Endometrium (tissue), 2 donors: ENCODE data around the gene STMN3.

Experiments used
- FAIRE-seq: peaks from 2 replicates; lab custom pipeline; 2012; peaks lifted over from hg19 to GRCh38; lab: Jason Lieb, UNC
- donor health status: control.
- donor health status: control.

The STMN3 gene

DNA sequence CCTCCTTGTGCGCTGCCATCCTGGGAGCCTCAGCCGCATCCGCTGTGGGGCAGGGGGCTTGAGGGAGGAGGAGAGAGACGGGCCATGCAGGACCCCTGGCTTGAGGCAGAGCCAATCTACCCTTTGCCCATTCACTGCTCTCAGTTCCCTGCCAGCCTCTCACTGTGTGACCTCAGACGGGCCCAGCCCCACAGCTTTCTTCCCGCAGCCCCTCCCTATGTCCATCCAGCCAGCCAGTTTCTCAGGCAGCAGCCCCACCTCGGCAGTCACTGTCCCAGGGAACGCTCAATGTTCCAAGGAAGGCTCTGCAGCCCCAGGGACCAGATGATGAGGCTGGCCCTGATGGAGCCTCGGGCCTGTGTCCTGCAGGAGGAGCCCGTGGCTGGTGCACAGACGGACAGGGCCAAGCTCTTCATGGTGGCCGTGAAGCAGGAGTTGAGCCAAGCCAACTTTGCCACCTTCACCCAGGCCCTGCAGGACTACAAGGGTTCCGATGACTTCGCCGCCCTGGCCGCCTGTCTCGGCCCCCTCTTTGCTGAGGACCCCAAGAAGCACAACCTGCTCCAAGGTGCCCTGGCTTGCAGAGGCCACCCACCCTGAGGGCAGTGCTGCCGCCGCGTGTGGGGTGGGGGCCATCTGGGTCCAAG, 39.3 kb upstream of the STMN3 start:
- no peak for FAIRE-seq

DNA sequence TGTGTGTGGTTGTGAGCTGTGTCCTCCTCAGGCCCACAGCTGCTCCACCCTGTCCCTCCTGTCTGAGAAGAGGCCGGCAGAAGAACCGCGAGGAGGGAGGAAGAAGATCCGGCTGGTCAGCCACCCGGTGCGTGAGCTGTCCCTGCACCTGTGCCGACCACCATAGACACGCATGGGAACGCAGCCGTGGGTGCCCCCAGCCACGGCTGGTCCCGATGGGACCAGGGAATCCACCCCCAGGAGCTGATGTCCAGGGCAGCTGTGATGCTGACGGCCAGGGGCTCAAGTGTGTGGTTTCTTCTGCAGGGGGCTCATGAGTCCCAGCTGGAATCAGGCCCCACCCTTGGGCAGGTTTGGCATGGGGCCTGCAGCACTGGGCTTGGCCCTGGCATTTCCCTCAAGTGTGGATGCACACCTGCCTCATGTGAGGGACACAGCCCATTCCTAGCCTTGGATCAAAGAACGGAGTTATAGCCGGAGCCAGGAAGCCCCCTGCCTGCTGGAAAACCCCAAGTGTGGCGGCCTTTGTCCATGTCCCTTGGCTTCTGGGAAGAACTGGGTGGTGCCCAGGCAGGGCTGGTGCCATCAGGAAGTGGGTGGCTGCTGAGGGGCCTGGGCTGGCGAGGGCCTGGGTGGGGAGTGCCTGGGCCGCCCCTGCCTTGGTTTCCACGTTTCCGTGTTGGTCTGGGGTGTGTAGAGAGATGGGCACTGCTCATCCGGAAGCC, 38.6 kb upstream of the STMN3 start:
- FAIRE-seq: no peak

DNA sequence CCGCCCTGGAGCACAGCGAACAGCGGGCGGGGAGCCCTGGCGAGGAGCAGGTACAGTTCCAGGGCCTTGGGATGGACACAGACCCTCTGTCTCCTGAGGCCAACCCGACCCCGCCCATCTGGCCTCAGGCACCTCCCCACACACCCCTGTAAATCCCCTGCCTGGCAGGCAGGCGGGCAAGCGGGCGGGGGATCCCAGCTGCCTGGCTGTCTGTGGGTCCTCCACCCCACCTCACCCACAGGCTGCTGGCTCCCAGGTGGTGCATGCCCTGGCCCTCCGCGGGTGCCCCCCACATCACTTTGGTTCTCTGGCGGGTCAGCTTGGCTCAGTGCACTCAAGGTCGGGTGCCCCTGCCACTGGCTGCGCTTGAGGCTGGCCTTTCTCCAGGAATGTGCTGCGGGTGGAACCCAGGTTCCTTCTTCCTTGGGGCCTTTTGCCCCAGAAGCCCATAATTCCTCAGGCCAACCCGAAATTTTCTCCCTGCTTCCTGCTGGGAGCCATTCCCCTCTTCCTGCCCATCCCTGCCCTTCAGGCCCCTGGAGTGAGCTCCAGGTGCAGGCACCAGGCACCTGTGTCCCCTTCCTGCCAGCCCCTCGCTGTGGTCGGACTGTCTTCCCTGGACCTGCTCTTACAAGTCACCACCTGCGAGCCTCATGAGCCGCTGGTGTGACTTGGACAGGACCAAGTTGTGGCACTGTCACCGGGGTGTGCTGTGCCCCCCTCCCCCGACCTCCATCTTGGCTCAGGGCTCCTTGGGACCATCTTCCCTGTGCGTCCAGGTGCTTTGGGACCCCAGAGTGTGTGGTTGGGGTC, 37.9 kb upstream of the STMN3 start:
- FAIRE-seq: no peak

DNA sequence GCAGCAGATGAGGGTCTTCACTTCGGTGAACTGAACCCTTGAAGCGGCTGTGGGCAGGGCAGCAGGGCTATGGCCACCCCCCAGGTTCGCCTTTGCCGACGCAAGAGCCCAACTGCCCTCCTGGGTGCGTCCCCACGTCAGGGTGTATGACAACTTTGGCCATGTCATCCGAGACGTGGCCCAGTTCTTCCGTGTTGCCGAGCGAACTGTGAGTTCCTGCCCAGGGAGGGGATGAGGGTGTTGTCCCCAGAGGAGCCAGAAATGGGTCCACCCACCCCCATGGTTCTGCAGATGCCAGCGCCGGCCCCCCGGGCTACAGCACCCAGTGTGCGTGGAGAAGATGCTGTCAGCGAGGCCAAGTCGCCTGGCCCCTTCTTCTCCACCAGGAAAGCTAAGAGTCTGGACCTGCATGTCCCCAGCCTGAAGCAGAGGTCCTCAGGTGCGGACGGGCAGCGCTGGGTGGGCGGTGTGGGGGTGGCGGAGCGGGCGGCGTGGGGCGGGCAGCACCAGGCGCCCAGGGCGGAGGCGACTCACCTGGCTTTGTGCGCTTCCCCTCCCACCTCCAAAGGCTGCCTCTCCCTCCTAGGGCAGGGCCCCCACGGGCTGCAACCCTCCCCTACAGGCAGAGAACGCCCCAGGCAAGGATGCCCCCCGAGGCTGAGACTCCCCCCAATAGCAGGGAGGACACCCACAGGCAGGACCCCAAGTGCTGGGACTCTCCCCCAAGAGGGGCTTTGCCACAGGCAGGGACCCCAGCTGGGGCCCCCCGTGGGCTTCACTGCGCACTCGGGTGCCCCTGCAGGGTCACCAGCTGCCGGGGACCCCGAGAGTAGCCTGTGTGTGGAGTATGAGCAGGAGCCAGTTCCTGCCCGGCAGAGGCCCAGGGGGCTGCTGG, 37.0 kb upstream of the STMN3 start:
- FAIRE-seq: no peak

DNA sequence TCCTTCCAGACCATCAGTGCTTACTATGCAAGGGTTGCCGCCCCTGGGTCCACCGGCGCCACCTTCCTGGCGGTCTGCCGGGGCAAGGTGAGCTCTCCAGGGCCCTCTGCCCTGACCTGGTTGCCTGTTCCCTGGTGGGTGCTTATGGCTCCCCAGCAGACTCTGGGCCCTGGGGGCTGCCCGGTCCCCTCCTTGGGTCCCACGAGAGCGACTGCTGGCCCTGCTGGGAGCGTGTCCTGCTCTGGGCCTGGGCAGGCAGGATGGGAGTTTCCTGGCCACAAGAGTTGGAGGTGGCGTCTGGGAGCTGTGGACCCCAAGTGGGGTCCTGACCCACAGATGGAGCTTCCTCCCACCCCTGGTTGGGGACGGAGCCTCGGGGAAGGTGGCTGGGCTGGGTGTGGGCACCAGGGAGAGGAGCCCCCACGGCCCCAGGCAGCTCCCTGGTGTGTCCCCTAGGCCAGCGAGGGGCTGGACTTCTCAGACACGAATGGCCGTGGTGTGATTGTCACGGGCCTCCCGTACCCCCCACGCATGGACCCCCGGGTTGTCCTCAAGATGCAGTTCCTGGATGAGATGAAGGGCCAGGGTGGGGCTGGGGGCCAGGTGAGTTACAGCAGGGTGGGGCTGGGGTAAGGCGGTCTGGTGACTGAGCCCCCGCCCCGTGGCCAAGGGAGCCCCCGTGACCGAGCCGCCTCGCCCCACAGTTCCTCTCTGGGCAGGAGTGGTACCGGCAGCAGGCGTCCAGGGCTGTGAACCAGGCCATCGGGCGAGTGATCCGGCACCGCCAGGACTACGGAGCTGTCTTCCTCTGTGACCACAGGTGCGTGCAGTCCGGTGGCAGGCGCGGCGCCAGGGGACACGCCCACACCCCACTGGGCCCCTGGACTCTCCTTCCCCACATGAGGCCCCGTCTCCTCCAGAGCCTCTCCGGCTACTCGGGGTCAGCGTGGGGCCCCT, 36.1 kb upstream of the STMN3 start:
- no peak for FAIRE-seq

DNA sequence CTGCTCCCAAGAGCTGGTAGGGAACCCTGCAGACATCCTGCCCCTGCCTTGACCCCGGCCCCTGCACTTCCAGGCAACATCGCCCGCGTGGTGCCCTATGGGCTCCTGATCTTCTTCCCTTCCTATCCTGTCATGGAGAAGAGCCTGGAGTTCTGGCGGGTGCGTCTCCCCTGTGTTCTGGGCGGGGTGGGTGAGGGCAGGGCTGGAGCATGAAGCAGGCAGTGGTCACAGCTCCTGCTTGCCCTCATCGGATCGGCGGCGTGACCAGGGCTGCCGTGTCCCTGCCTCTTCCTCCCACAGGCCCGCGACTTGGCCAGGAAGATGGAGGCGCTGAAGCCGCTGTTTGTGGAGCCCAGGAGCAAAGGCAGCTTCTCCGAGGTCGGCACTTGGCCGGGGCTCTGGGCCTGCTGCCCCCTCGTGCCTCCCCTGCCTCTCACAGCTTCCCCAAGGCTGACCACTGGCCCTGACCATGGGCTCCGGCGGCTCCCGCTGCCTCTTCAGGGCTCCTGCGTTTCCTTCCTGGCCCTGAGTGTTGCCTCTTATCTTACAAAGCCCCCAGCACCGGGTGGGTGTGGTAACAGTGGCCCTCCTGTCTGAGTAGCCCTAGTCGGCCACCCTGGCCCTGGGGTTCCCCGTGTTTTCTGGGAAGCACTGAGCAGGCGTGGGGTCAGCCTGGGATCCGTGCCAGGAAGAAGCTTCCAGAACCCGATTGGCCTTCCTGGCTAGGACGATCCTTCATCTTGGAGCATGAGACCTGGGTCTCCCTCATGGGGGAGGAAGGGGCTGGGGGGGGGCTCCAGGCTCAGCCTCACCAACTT, 35.2 kb upstream of the STMN3 start:
- FAIRE-seq: no peak

DNA sequence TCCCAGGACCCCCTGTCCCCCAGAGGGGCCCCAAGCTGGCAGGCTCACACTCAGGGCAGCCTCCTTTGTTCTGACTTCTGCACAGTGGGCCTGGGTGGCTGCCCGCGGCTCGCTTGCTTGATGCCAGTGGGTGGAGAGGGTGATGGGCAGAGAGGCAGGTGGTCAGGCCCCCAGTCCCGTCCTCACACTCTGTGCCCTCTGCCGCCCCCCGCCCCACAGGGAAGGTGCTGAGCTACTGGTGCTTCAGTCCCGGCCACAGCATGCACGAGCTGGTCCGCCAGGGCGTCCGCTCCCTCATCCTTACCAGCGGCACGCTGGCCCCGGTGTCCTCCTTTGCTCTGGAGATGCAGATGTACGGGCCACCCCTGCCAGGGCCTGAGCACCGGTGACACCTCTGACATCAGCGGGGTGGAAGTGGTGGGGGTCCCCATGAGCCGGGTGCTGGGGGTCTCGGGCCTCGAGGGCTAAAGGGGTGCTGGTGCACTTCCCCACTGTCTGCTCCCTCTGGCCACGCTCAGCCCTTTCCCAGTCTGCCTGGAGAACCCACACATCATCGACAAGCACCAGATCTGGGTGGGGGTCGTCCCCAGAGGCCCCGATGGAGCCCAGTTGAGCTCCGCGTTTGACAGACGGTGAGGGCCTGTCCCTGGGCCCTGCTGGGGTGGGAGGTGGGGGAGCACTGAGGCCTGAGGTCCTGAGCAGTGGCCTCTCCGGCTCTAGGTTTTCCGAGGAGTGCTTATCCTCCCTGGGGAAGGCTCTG, 34.4 kb upstream of the STMN3 start:
- FAIRE-seq: no peak

DNA sequence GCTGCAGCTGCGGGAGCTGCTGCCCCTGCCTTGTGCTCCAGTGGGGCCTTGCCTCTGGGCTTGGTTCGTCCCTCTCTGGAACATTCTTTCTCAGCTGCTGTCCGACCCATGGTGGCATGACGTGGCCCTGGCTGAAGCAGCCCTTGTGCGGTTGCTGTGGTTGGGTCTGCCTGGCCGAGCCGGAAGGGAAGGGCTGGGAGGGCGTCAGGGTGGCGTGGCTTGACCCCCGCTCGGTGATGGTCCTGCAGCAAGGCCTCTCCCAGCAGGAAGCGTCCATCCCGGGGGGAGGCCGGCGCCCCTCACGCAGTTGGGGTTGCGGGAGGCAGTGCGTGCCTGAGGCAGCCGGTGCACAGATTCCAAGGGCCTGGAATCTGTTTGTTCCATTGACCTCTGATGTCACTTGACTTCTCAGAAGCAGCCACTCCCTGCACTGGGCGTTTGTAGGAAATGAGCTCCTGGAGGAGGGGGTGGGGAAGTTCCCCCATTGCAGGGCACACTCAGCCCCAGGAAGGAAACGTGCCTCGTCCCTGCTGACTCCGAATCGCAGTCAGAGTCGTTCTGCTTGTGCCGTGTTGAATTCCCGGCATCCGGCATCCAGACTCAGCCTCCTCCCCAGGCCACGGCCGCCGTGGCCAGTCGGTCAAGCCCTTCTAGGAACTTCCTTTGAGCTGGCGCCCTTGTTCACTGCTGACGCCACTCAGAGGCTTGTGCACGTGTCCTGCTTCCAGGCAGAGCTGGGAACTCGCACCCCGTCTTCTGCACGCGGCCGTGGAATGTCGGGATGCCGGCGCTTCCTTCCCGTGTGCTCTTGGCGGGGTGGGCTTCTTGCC, 33.5 kb upstream of the STMN3 start:
- FAIRE-seq: no peak

DNA sequence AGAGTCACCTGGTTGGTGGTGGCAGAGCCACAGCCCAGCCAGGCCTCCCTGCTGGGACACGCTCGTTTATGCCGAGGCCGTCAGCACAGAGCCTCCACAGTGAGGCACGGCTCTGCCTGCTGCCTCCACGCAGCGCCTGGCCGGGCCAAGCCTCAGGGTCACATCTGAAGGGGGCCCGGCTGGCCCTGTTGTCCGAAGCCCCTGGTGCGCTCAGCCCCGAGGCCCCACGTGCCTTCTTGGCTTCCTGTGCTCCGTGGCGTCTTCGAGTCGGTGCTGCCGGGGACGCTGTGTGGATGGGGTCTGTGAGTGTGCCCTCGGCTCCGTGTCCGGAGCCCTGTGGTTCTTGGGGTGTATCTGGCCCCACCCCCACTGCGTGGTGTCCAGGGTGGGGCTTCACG, 32.9 kb upstream of the STMN3 start:
- FAIRE-seq: no peak

DNA sequence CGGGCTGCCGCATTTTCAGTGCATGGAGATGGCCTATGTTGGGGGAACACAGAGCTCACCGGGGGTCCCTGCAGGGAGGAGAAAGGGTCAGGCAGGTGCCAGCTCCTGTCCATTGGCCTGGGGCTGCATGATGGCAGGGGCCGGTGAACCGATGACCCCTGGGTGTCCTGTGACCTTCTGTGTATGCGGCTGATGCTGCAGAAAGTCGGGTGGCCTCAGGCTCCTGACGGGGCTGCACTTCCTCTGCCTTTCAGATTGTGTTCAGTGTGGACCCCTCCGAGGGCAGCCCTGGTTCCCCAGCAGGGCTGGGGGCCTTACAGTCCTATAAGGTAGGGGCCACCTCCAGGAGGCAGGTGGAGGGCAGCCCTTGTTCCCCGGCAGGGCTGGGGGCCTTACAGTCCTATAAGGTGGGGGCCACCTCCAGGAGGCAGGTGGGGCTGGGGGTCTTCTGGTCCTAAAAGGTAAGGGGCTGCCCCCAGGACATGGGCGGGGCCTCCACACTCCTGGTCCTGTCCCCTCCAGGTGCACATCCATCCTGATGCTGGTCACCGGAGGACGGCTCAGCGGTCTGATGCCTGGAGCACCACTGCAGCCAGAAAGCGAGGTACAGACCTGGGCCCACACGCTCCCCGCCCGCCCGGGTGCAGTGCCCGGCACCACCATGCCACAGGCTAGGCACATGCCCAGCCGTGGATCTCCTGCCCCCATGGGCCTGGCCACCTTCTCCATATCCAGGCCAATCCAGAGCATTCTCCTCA, 32.2 kb upstream of the STMN3 start:
- no peak for FAIRE-seq

DNA sequence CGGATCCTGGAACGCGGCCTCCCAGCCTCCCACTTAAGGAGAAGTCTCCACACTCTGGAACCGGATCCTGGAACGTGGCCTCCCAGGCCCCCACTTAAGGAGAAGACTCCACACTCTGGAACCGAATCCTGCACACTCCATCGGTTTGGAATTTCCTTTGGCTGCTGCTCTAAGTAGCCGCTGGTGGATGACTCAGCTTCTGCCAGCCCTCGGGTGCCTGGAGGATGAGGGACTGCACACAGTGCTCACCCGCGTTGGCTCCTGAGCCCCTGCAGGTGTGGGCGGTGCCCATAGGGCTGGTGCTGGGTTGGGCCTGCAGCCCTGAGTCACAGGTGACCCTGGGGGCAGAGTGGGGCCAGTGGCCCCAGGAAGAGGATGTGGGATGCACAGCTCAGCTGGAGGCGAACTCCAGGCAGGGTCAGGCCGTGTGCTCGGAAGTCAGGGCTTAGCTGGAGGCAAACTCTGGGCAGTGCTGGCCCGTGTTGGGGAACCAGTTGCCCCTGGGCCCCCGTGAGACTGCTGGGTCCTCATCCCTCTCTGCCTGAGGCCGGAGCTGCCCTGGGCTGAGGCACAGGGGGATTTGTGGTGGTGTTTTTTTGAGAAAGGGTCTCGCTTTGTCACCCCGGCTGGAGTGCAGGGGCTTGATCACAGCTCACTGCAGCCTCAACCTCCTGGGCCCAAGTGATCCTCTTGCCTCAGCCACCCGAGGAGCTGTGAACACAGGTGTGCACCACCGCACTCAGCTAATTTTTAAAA, 29.3 kb upstream of the STMN3 start:
- no peak for FAIRE-seq

DNA sequence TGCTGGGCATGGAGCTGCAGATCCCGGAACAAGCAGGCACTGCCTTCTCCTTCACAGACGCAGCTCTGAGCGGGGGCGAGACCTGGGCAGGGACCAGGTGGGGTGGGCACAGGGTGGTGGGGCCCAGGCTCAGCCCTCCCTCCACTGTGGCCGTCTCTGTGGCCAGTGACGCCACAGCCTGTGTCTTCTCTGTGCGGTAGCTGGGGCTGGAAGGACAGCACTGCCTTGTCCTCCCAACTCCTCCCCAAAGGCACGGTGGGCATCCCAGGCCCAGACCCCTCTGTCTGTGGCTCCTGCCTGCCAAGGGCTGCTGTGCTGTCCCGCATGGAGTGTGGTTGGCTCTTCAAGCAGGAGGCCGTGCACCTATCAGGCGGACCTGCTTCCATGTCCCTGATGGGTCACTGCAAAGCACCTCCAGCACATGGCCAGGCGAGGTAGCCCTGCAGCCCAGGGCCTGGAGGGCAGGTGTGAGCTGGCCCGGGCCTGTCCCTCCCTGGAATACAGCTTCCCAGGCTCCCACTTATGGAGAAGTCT, 28.5 kb upstream of the STMN3 start:
- FAIRE-seq: no peak

DNA sequence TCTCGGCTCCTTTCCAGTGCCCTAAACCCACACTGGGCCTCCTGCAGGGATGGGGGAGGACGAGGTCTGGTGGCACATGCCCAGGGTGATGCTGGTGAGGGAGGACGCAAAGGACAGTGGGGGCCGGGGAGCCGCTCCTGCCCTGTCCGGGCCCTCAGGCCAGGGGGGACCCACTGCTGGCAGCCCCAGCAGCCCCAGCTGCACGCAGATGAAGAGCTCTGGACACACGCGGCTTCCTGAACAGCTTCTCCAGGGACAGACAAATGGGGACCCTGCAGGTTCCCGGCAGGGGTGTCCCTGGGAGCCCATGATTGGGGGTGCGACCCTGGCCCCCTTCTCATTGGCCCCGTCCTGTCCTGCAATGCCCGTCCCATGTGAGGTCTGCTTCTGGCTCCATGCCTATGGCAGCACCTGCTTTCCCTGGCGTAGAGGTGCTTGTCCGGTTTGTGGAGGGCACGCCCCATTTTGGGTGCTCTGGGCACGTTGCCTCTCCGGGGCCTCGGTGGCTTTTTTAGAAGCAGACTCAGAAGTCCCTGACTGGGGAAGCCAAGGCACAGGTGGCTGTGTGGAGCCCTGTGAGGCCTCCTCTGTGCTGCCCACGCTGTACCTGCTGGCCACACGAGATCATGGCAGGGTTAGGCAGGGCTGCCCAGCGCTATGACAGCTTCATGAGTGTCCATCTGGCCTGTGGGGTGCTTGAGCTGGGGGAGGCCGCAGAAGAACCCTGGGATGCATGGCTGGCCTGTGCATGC, 27.8 kb upstream of the STMN3 start:
- FAIRE-seq: no peak

DNA sequence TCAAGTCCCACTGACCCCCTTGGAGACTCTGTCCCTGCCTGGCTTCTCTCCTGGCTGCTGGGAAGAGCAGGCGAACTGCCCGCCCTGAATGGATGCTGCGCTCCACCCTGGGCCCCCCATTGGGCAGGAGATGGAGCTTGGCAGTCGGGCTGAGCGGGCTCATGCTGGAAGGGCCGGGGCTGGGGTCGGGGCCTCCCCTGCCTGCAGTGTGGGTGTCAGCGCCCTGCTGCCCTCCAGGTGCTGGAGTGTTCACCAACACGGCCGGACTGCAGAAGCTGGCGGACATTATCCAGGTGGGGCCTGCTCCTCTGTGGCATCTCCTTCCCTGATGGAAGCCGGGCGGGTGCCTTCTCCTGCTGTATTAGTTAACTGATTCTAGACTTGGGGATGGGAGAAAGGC, 27.2 kb upstream of the STMN3 start:
- no peak for FAIRE-seq

DNA sequence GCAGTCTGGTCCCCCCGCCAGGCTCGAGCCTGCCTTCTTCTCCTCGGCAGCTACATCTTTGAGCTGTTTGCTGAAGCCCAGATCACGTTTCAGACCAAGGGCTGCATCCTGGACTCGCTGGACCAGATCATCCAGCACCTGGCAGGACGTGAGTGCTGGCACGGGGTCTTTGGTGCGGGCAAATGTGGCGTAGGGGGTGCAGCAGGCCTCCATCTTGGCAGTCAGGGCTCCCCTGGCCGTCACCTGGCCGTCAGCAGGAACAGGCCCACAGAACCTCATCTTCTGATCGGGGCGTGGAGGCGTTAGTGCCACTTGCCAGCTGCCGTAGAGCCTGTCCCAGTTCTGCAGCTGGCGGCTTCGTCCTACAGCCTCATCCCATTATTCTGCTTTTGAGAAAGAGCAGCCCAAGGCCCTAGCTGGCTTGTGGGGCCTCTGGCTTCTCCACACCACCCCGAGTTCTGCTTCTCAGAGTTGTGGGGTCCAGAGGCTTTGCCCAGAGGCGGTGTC, 26.6 kb upstream of the STMN3 start:
- no peak for FAIRE-seq
